Esophagus muscularis mucosa (tissue), 4 donors: Measurements from ENCODE around the gene ERGIC1.

Experiments
- CTCF ChIP-seq, 3 experiments: fragments of 200-600 bp in 2 of 3; fragments of 450-650 bp in 1 of 3; sonication (generic) in 2 of 3; IDR thresholded peaks; one replicate each; pipeline ENCODE4 v1.5.1; 2017 to 2019; ENCODE audit warnings: antibody characterized with exemption in 3 of 3, mild to moderate bottlenecking in 2 of 3, moderate library complexity in 1 of 3
- EP300 ChIP-seq: sonication (generic); formaldehyde crosslinking; IDR thresholded peaks from one replicate; pipeline ENCODE4 v1.6.1; 2017; ENCODE audit warnings: antibody characterized with exemption
- POLR2A ChIP-seq: fragments of 450-650 bp; IDR thresholded peaks from one replicate; pipeline ENCODE4 v1.6.1; 2017; ENCODE audit warnings: antibody characterized with exemption, moderate library complexity, mild to moderate bottlenecking, low read depth
- POLR2AphosphoS5 ChIP-seq, 2 donors: sonication (generic); formaldehyde crosslinking; IDR thresholded peaks; one replicate each; pipeline ENCODE4 v1.6.1; 2017; ENCODE audit warnings: antibody characterized with exemption in 2 of 2

GRCh38 chr5:172838151-172838875, 4.3 kb downstream of the ERGIC1 start:
- TF ChIP-seq CTCF (IDR thresholded peaks at IDR 0.05) (no peak), POLR2A (no peak), EP300 (no peak), POLR2AphosphoS5 (IDR thresholded peaks at IDR 0.05) (no peak)
